Fibroblast of villous mesenchyme (primary cell): Measurements from ENCODE around the gene YEATS2. TPM values are rescaled to one million over a fixed set of nuclear protein-coding genes. Genes with fewer than 3 reads are reported as not detected.
A peak's percentile ranks its signal among the peaks of the same experiment; 100 is the strongest.
"Not testable (repeated sequence)": the region's sequence is repeated elsewhere in the genome, so short reads cannot be mapped to it uniquely, and the experiment has no call there.

Experiments used
- DNase-seq: peaks from one replicate; pipeline ENCODE4 v3.0.0-alpha.2; 2010; ENCODE audit warnings: low read depth
- H3K4me3 ChIP-seq: 2 replicates; pipeline ENCODE4 v1.5.1; 2011; ENCODE audit warnings: low read depth, mild to moderate bottlenecking, low read length
- CTCF ChIP-seq: IDR thresholded peaks from 2 replicates; pipeline ENCODE4 v1.5.1; 2012; ENCODE audit warnings: low read depth, mild to moderate bottlenecking, low read length; ENCODE audit not compliant: insufficient read depth
- total RNA-seq: library from RNA; depleted of rRNA; stranded (reverse); fragments of >200 nt; gene quantifications from 2 replicates; pipeline ENCODE4 v1.2.3, GENCODE V29; 2012

YEATS2 gene
- total RNA-seq, 1 donor = 57.0 TPM

GRCh38 chr3:183697123-183697609 lies 431 bp upstream of the YEATS2 start:
- no peak for DNase-seq
- peak overlapping the region; percentile 95 for H3K4me3 ChIP-seq
- TF ChIP-seq CTCF = no peak

- peak; percentile 48 for DNase-seq
Observed at GRCh38 chr3:183698318-183698751, 738 bp downstream of the YEATS2 start.

GRCh38 chr3:183698756-183699155 lies 1.2 kb downstream of the YEATS2 start:
- peak overlapping the region; percentile 95 for H3K4me3 ChIP-seq
- no peak for TF ChIP-seq CTCF
- DNase-seq = peak; percentile 60

More at GRCh38 chr3:183698318-183698751, 738 bp downstream of the YEATS2 start:
- TF ChIP-seq CTCF = no peak
- H3K4me3 ChIP-seq = peak overlapping the region; percentile 95

- no peak for TF ChIP-seq CTCF
- DNase-seq = no peak
- H3K4me3 ChIP-seq = peak overlapping the region; percentile 95
Observed at GRCh38 chr3:183699238-183699947, 1.8 kb downstream of the YEATS2 start.

GRCh38 chr3:183701744-183702143 lies 4.1 kb downstream of the YEATS2 start:
- H3K4me3 ChIP-seq = no peak overlapping the region
- TF ChIP-seq CTCF = no peak
- DNase-seq = no peak

GRCh38 chr3:183703892-183704291 lies 6.3 kb downstream of the YEATS2 start:
- not testable (repeated sequence) for H3K4me3 ChIP-seq, DNase-seq

GRCh38 chr3:183710231-183710630 lies 12.6 kb downstream of the YEATS2 start:
- no peak overlapping the region for H3K4me3 ChIP-seq
- TF ChIP-seq CTCF = no peak
- no peak for DNase-seq
